ENCODE data around the gene PRKG1. TPM values are rescaled to one million over a fixed set of nuclear protein-coding genes. Genes with fewer than 3 reads are reported as not detected.

Gene PRKG1
- total and polyA plus RNA-seq, 2 donors (not counting 1 experiment from before 2014, with no cell fraction given): 45.8 to 71.8 TPM

DNA sequence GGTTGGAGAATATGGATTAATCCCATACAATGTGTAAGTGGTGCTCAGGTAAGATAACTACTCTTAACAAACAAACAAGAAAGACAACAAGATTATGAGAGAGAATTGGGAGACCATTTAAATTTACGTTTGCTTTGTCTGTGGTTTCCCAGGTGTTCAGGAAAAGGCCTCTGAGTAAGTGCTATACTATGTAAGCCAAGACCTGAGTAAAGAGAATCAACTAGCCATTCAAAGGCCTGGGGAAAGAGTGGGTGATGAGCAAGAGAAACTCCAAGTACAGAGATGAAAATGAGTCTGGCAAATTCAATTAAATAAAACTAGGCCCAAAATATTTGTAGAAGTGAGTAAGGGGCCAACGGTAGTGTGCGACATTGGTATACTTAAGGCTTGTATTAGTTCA is 615.2 kb downstream of the PRKG1 start:
- Histone ChIP-seq H3K79me2 (ENCODE audit: control insufficient read depth, insufficient read depth, low read length) (no peaks in the 10 kb centered on the region), H3K27ac (ENCODE audit: insufficient read depth, low read length) (no peak overlapping the region)

DNA sequence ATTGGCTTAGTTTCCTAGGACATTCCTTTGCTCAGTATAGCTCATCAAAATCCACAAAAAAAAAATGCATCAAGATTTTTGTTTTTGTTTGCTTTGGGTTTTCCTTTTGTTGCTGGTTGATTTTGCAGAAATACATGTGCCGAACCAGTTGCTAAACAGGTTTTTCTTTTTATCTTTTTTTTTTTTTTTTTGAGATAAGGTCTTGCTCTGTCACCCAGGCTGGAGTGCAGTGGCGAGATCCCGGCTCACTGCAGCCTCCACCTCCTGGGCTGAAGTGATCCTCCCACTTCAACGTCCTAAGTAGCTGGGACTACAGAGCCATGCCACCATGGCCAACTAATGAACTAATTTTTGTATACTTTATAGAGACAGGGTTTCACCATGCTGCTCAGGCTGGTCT is 616.8 kb downstream of the PRKG1 start:
- H3K4me2 ChIP-seq (ENCODE audit: extremely low read depth, insufficient read depth, low read length): no peak overlapping the region
- no peak overlapping the region for H3K4me3 ChIP-seq (replicated peaks in 1 of 4; ENCODE audit: control extremely low read depth in 1 of 4, insufficient read depth in 1 of 4, low read depth in 3 of 4, low read length in 4 of 4)
- no peaks in the 10 kb centered on the region for H3K79me2 ChIP-seq (ENCODE audit: control insufficient read depth, insufficient read depth, low read length)
- H3K4me1 ChIP-seq (ENCODE audit: control insufficient read depth, extremely low read depth, insufficient read depth, low read length): no peaks in the 10 kb centered on the region
- H3K27ac ChIP-seq (ENCODE audit: insufficient read depth, low read length): no peak overlapping the region
- no peaks in the 10 kb centered on the region for H3K9me3 ChIP-seq (ENCODE audit: control insufficient read depth, insufficient read depth, low read depth, low read length)
- no peaks in the 10 kb centered on the region for H3K36me3 ChIP-seq (ENCODE audit: control insufficient read depth, insufficient read depth, low read length)
- H4K20me1 ChIP-seq (ENCODE audit: control insufficient read depth, extremely low read depth, insufficient read depth, low read length): no peaks in the 10 kb centered on the region
- H2AFZ ChIP-seq (ENCODE audit: low read length): no peak overlapping the region
- no peak overlapping the region for H3K9ac ChIP-seq (ENCODE audit: insufficient read depth, low read length)
- no peak for DNase-seq (ENCODE audit: low read depth in 2 of 2)
- H3K27me3 ChIP-seq (ENCODE audit: control insufficient read depth, insufficient read depth, low read length): no peaks in the 10 kb centered on the region
- TF ChIP-seq, protein P1, sequence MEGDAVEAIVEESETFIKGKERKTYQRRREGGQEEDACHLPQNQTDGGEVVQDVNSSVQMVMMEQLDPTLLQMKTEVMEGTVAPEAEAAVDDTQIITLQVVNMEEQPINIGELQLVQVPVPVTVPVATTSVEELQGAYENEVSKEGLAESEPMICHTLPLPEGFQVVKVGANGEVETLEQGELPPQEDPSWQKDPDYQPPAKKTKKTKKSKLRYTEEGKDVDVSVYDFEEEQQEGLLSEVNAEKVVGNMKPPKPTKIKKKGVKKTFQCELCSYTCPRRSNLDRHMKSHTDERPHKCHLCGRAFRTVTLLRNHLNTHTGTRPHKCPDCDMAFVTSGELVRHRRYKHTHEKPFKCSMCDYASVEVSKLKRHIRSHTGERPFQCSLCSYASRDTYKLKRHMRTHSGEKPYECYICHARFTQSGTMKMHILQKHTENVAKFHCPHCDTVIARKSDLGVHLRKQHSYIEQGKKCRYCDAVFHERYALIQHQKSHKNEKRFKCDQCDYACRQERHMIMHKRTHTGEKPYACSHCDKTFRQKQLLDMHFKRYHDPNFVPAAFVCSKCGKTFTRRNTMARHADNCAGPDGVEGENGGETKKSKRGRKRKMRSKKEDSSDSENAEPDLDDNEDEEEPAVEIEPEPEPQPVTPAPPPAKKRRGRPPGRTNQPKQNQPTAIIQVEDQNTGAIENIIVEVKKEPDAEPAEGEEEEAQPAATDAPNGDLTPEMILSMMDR (conservative IDR thresholded peaks at IDR 0.05 in 1 of 2, IDR thresholded peaks at IDR 0.05 in 1 of 2; ENCODE audit: low read depth in 1 of 2, low read length in 2 of 2): no peak
- TF ChIP-seq EZH2 (IDR thresholded peaks at IDR 0.05; ENCODE audit: low read length, missing control alignments): no peak

More for the DNA sequence above, 615.2 kb downstream of the PRKG1 start:
- Histone ChIP-seq H3K9me3 (ENCODE audit: control insufficient read depth, insufficient read depth, low read depth, low read length) (no peaks in the 10 kb centered on the region), H3K4me3 (replicated peaks in 1 of 4; ENCODE audit: control extremely low read depth in 1 of 4, insufficient read depth in 1 of 4, low read depth in 3 of 4, low read length in 4 of 4) (no peak overlapping the region), H3K9ac (ENCODE audit: insufficient read depth, low read length) (no peak overlapping the region), H3K27me3 (ENCODE audit: control insufficient read depth, insufficient read depth, low read length) (no peaks in the 10 kb centered on the region), H4K20me1 (ENCODE audit: control insufficient read depth, extremely low read depth, insufficient read depth, low read length) (no peaks in the 10 kb centered on the region), H3K4me2 (ENCODE audit: extremely low read depth, insufficient read depth, low read length) (no peak overlapping the region), H3K36me3 (ENCODE audit: control insufficient read depth, insufficient read depth, low read length) (no peaks in the 10 kb centered on the region), H2AFZ (ENCODE audit: low read length) (no peak overlapping the region), H3K4me1 (ENCODE audit: control insufficient read depth, extremely low read depth, insufficient read depth, low read length) (no peaks in the 10 kb centered on the region)
- DNase-seq (ENCODE audit: low read depth in 2 of 2): no peak
- TF ChIP-seq, protein P1 (conservative IDR thresholded peaks at IDR 0.05 in 1 of 2, IDR thresholded peaks at IDR 0.05 in 1 of 2; ENCODE audit: low read depth in 1 of 2, low read length in 2 of 2): no peak

DNA sequence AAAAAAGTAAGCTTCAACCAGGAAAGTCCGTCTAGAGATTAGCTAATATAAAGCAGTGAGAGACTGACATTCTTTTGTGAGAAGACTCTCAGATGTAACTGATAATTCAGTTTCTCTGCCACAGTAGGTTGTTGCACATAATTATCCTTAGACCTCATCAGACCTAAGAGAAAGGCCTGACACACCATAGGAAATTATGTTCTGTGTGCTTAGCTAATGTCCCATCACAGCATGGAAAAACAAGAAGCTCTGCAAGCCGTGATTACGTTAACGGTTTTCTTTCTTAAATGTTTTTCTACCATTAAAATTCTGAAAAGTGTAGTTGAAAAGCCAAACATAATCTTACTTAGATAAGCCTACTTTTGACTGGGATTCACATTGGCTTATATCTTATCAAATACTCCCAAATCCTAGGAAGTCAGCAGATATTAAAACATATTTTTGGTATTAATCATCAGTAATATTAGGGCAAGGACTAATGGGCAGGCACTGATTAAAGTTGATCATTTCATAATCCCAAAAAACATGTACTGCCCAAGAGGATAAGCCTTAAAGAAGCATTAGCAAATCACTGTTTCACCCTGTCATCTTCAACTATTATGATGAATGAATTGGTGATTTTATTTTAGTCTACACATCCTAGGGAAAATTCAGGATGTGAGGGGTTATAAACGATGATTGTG is 619.9 kb downstream of the PRKG1 start:
- Histone ChIP-seq H3K4me2 (ENCODE audit: extremely low read depth, insufficient read depth, low read length) (no peak overlapping the region), H2AFZ (ENCODE audit: low read length) (no peak overlapping the region), H4K20me1 (ENCODE audit: control insufficient read depth, extremely low read depth, insufficient read depth, low read length) (peaks cover 1% of the 10 kb centered on the region), H3K36me3 (ENCODE audit: control insufficient read depth, insufficient read depth, low read length) (no peaks in the 10 kb centered on the region), H3K27me3 (ENCODE audit: control insufficient read depth, insufficient read depth, low read length) (no peaks in the 10 kb centered on the region), H3K9me3 (ENCODE audit: control insufficient read depth, insufficient read depth, low read depth, low read length) (no peaks in the 10 kb centered on the region), H3K27ac (ENCODE audit: insufficient read depth, low read length) (no peak overlapping the region), H3K4me1 (ENCODE audit: control insufficient read depth, extremely low read depth, insufficient read depth, low read length) (peaks cover 3% of the 10 kb centered on the region), H3K4me3 (replicated peaks in 1 of 4; ENCODE audit: control extremely low read depth in 1 of 4, insufficient read depth in 1 of 4, low read depth in 3 of 4, low read length in 4 of 4) (no peak overlapping the region), H3K9ac (ENCODE audit: insufficient read depth, low read length) (no peak overlapping the region), H3K79me2 (ENCODE audit: control insufficient read depth, insufficient read depth, low read length) (peaks cover 24% of the 10 kb centered on the region)
- TF ChIP-seq EZH2 (IDR thresholded peaks at IDR 0.05; ENCODE audit: low read length, missing control alignments): no peak
- TF ChIP-seq, protein P1 (conservative IDR thresholded peaks at IDR 0.05 in 1 of 2, IDR thresholded peaks at IDR 0.05 in 1 of 2; ENCODE audit: low read depth in 1 of 2, low read length in 2 of 2): no peak
- no peak for DNase-seq (ENCODE audit: low read depth in 2 of 2)
